ENCODE results near the gene SCAPER. TPM values are rescaled to one million over a fixed set of nuclear protein-coding genes. Genes with fewer than 3 reads are reported as not detected.
"Not testable (repeated sequence)": the region's sequence is repeated elsewhere in the genome, so short reads cannot be mapped to it uniquely, and the experiment has no call there.

SCAPER gene
- total RNA-seq, 1 experiment from 2014 or later = 21.5 TPM

- no peak for DNase-seq (ENCODE audit: low spot score)
These were observed 601.2 kb downstream of the SCAPER start for GRCh38 chr15:76303909-76304308.

GRCh38 chr15:76299786-76300185 lies 605.4 kb downstream of the SCAPER start:
- H3K4me3 ChIP-seq (ENCODE audit: low read depth, low read length, poor library complexity, severe bottlenecking) = no peak overlapping the region
- ChIA-PET POLR2A (ENCODE audit: low non-redundant PET) (interaction anchor here (0.6 kb wide), 1 partner anchor 41 kb away, joined by 3 read pairs; no protein-coding TSS in a partner anchor), CTCF (no interaction called here)
- H3K36me3 ChIP-seq (ENCODE audit: insufficient read depth, low read length, poor library complexity, severe bottlenecking) = no peaks in the 10 kb centered on the region
- no peak for DNase-seq (ENCODE audit: low spot score)
- intact Hi-C loops (cut with micrococcal nuclease; ENCODE audit: unreplicated experiment) = no loop called here
- H3K4me1 ChIP-seq (ENCODE audit: insufficient read depth, low read length, poor library complexity, severe bottlenecking) = no peaks in the 10 kb centered on the region
- H3K9me3 ChIP-seq (ENCODE audit: low read depth, low read length, poor library complexity, severe bottlenecking) = no peaks in the 10 kb centered on the region
- H3K27ac ChIP-seq (ENCODE audit: low read depth, low read length, poor library complexity, severe bottlenecking) = no peak overlapping the region
- no TSS peak for BruUV-seq (replicated peaks)
- no peaks in the 10 kb centered on the region for H3K27me3 ChIP-seq (replicated peaks; ENCODE audit: insufficient read depth, low read depth, low read length, poor library complexity)
- TF ChIP-seq EZH2 (IDR thresholded peaks at IDR 0.05; ENCODE audit: borderline replicate concordance, low read depth, low read length, poor library complexity, severe bottlenecking) = no peak
- no peak for TF ChIP-seq CTCF (conservative IDR thresholded peaks at IDR 0.05; ENCODE audit: low read depth, low read length)

More at GRCh38 chr15:76303909-76304308, 601.2 kb downstream of the SCAPER start:
- no TSS peak for BruUV-seq (replicated peaks)
- TF ChIP-seq EZH2 (IDR thresholded peaks at IDR 0.05; ENCODE audit: borderline replicate concordance, low read depth, low read length, poor library complexity, severe bottlenecking) = no peak
- TF ChIP-seq CTCF (conservative IDR thresholded peaks at IDR 0.05; ENCODE audit: low read depth, low read length) = no peak
- Histone ChIP-seq H3K36me3 (ENCODE audit: insufficient read depth, low read length, poor library complexity, severe bottlenecking) (no peaks in the 10 kb centered on the region), H3K27me3 (replicated peaks; ENCODE audit: insufficient read depth, low read depth, low read length, poor library complexity) (no peaks in the 10 kb centered on the region), H3K27ac (ENCODE audit: low read depth, low read length, poor library complexity, severe bottlenecking) (no peak overlapping the region), H3K4me3 (ENCODE audit: low read depth, low read length, poor library complexity, severe bottlenecking) (no peak overlapping the region), H3K9me3 (ENCODE audit: low read depth, low read length, poor library complexity, severe bottlenecking) (no peaks in the 10 kb centered on the region), H3K4me1 (ENCODE audit: insufficient read depth, low read length, poor library complexity, severe bottlenecking) (no peaks in the 10 kb centered on the region)
- intact Hi-C loops (cut with micrococcal nuclease; ENCODE audit: unreplicated experiment) = no loop called here
- ChIA-PET CTCF (no interaction called here), POLR2A (ENCODE audit: low non-redundant PET) (no interaction called here)

GRCh38 chr15:76298986-76299385 lies 606.2 kb downstream of the SCAPER start:
- intact Hi-C loops (cut with micrococcal nuclease; ENCODE audit: unreplicated experiment) = no loop called here
- no peak for TF ChIP-seq CTCF (conservative IDR thresholded peaks at IDR 0.05; ENCODE audit: low read depth, low read length)
- TF ChIP-seq EZH2 (IDR thresholded peaks at IDR 0.05; ENCODE audit: borderline replicate concordance, low read depth, low read length, poor library complexity, severe bottlenecking) = no peak
- Histone ChIP-seq H3K4me1 (ENCODE audit: insufficient read depth, low read length, poor library complexity, severe bottlenecking) (no peaks in the 10 kb centered on the region), H3K4me3 (ENCODE audit: low read depth, low read length, poor library complexity, severe bottlenecking) (no peak overlapping the region), H3K9me3 (ENCODE audit: low read depth, low read length, poor library complexity, severe bottlenecking) (no peaks in the 10 kb centered on the region), H3K27ac (ENCODE audit: low read depth, low read length, poor library complexity, severe bottlenecking) (no peak overlapping the region), H3K27me3 (replicated peaks; ENCODE audit: insufficient read depth, low read depth, low read length, poor library complexity) (no peaks in the 10 kb centered on the region), H3K36me3 (ENCODE audit: insufficient read depth, low read length, poor library complexity, severe bottlenecking) (no peaks in the 10 kb centered on the region)
- no peak for DNase-seq (ENCODE audit: low spot score)
- ChIA-PET CTCF (no interaction called here), POLR2A (ENCODE audit: low non-redundant PET) (no interaction called here)
- no TSS peak for BruUV-seq (replicated peaks)

- H3K27ac ChIP-seq (ENCODE audit: low read depth, low read length, poor library complexity, severe bottlenecking); H3K36me3 ChIP-seq (ENCODE audit: insufficient read depth, low read length, poor library complexity, severe bottlenecking); DNase-seq (ENCODE audit: low spot score); BruUV-seq (replicated peaks); CTCF ChIA-PET; intact Hi-C loops (cut with micrococcal nuclease; ENCODE audit: unreplicated experiment); H3K9me3 ChIP-seq (ENCODE audit: low read depth, low read length, poor library complexity, severe bottlenecking); POLR2A ChIA-PET (ENCODE audit: low non-redundant PET); H3K4me1 ChIP-seq (ENCODE audit: insufficient read depth, low read length, poor library complexity, severe bottlenecking); H3K4me3 ChIP-seq (ENCODE audit: low read depth, low read length, poor library complexity, severe bottlenecking); H3K27me3 ChIP-seq (replicated peaks; ENCODE audit: insufficient read depth, low read depth, low read length, poor library complexity): not testable (repeated sequence)
These were observed 607.2 kb downstream of the SCAPER start for GRCh38 chr15:76297951-76298350.
